Cortex of kidney (tissue), 1 donor: Measurements from ENCODE around the gene CDH24.

Source experiments
- DNase-seq: peaks from one replicate; lab custom pipeline; 2025; lab: John Stamatoyannopoulos, UW

The CDH24 gene

DNA sequence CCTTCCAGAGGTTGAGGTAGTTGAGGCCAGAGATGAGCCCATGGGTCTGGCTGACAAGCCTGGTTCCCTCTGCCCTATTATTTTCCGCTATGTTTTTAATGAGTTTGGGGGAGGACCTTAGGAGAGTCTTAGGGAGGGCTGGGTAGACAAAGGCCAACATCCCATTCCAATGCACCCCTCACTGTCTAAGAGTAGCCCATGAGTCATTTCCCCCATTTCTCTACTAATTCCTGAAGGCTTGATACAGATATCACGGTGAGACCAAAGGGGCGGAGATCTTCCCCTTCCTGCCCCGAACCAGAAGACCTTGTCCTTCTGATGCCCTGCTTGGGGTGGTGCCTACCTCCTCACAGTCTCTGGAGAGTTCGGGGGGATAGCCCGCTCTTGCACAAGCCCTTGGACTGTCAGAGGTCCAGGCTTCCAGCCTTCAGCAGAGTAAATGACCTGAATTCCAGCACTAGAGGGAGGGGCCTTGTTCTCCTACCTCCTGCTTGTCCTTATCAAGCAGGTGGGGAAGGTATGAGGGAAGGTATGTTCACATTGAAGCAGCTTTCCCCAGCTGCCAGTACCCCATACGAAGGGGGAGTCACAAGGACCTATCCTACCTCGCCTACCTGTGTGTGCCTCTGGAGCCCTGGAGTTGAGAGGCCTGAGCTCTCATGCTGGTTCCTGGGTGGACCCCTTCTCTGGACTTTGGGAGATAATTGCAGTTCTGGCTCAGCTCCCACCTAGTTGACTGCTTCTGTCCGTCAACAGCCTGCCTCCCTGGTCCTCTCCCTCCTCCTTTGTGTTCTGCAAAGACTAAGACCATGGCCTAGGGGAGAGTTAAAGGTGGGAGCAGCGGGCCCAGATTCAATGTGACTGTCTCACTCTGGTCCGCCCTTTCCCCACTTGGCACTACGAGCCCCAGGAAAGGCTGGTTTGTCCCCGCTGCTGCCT, 11.6 kb downstream of the CDH24 start:
- DNase-seq: no peak

- no peak for DNase-seq
Observed at GRCh38 chr14:23044840-23045239, 12.5 kb downstream of the CDH24 start.

DNA sequence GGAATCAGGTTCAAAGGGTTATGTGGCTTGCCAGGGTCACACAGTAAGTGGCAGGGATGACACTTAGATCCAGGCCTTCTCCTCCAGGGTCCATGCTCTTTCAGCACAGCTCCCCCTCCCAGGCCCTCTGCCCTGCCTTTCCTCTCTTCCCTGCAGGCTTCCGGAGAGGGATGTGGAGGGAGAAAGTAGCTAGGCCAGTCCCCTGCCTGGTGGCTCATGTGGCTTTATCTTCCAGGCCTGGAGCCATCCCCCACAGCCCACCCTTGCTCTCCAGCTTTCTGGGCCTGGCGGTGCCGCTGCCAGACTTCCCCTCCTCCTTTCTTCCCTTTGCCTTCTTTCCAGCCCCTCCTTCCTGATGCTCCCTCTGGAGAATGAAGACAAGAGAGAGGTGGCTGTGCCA, 13.6 kb downstream of the CDH24 start:
- DNase-seq: no peak

DNA sequence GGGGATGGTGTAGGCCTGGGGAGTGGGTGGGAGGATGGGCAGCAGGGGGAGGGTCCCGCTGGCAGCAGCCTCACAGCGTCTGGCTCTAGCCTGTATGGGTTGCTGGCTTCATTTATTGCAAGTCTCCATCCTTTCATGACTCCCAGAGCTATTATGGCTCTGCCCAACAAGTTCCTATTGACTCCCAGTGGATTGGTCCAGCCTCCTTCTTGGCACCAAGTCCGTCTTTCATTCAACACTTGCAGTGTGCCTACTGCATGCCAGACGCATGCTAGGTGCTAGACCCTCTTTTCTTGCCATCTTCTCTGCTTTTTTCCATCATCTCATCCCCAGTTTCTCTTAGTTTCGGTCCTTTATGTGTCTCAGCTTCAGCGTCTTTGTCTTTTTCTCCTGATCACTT, 14.2 kb downstream of the CDH24 start:
- no peak for DNase-seq

GRCh38 chr14:23042162-23042965, 15.0 kb downstream of the CDH24 start, which contains the start of gene PSMB11:
PSMB11 (plus strand) TSS chr14:23042212; CDS start chr14:23042226, 14 bp downstream.
- DNase-seq: no peak

DNA sequence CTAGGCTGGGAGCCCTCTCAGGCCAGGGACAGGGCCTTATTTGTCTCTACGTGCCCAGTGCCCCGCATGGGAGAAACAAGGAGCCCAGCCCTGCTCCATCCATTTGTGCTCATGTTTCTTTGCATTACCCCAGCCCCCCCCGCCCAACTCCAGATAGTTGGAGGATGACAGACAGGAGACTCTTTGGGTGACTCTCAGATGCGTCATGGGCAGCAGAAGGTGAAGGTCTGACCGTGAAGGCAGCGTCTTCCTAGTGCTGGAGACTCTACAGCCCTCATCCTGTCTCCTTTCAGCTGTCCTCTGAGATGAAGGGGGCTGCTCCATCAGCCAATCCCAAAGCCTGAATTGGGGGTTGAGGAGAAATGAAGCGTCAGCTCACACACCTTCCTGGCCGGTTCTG, 15.6 kb downstream of the CDH24 start:
- no peak for DNase-seq

- no peak for DNase-seq
Observed at GRCh38 chr14:23040100-23040499, 17.2 kb downstream of the CDH24 start.

GRCh38 chr14:23035303-23036144, 21.8 kb downstream of the CDH24 start:
- no peak for DNase-seq

DNA sequence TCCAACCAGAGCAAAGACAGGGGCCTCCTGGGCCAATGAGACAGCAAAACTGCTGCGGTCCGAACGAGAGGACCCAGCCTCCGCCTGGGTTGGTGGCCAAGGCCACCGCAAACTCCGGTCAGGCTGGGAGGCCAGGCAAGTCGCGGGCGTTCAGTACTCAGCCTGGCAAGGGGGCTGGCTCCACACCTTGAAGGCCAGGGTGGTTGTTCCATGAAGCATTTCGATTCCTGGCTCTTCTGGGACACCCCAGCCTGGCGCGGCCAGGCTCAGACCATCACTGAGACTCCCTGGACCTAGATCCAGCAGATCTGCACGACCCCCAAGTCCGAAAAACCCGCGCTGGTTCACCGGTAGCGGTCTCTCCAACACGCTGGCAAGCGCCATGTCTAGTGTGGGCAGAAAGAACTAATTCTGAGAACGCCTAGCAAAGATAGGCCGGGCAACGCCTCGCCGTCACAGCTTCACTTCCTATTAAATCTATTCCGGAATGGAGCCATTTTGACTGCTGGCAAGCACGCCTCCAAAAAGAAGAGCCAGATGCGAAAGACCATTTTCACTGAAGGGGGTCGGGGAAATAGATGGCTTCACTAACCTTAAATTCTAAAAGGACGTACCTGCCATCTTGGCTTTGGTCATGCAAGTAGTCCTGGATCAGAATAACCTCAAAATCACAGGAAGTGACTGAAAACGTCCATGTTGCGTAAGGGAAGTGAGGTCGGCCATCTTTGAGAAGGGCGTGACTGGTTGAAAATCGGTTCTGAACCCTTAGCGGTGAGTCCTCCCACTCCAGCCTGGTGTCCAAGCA, 22.6 kb downstream of the CDH24 start, which contains the start of gene PSMB5:
Gene PSMB5, minus strand, starts transcription at position 403 of the 805 bp plus-strand sequence. Its CDS starts 19 bp downstream, at position 384.
- DNase-seq: no peak

GRCh38 chr14:23033801-23034497, 23.4 kb downstream of the CDH24 start:
- no peak for DNase-seq

GRCh38 chr14:23033251-23033727, 24.0 kb downstream of the CDH24 start:
- DNase-seq: no peak

DNA sequence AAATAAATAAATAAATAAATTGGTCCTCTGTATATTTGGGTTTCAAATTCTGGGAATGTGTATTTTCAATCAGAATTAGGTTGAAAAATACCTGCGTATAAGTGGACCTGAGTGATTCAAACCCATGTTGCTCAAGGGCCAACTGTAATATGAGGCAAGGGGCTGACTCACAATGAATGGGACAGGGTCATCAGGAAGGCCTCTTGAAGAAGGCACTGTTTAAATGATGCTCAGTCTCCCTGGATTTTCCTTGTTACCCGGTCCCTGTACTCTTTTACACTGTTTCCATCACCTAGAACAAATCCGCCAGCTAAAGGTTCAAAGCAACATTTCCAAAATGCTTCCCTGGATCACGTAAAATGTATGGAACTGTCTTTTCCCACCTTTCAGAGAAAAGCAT, 26.4 kb downstream of the CDH24 start:
- no peak for DNase-seq

DNA sequence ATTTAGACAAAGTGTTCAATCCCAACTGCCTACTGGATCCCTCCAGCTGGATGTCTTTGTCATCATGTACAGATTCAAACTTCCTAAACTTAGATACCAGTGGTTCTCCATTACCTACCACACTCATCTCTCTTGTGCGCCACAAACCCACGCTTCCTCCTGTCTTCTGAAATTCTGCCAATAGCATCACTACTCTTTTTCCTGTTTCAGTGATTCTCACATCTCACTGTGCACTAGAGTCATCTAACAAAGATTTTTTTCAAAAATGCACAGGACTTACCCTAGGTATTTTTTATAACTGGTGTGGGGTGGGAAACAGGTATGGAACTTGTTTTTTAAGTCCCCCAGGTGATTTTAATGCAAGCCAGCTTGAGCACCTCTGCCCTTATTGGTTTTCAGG, 28.5 kb downstream of the CDH24 start:
- DNase-seq: no peak

DNA sequence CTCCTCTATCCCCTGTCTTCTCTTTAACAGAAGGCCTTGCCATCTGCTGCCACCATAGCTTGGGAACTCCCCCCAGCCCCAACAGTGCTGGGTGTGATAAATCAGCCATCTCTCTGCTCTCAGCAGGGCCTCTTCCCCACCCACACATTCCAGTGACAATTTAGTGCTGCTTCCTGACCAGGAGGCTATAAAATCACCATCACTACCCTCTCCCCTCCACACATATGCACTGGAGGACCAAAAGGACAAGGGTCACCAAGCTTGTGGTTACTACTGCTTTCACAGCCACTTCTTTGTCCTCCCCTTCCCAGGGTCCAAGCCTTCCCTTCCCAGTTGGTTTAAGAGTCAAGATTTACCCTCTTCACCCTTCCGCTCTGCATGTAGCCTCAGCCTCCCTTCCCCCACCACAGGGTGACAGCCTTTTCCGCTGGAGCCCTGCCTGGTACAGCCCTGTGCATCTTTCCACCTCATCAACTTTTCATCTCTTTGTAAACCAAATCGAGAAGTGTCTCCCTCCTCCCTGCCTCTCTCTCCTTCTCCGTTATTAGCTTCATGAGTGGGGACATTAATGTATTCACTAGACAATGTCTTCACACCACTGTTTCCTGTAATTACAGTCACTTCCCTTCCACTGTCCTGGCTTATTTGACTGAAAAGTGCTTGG, 32.0 kb downstream of the CDH24 start:
- no peak for DNase-seq

DNA sequence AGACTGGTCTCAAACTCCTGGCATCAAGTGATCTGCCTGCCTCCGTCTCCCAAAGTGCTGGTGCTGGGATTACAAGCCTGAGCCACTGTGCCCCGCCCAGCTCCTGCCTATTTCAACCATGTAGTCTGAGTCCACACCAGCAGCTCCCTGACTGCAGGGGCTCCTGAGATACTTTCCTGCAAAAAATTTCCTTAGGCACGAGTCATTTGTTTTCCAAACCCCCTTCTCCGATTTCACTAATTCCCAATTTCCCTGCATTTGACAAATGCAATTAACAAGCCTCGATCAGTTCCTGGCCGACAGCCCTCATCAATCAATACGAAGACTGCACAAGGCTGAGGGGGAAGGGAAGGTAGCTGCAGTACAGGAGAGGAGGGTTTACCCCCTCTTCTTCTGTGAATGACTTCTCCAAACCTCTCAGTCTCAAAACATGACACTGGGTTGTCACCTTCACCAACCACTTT, 32.7 kb downstream of the CDH24 start:
- no peak for DNase-seq

DNA sequence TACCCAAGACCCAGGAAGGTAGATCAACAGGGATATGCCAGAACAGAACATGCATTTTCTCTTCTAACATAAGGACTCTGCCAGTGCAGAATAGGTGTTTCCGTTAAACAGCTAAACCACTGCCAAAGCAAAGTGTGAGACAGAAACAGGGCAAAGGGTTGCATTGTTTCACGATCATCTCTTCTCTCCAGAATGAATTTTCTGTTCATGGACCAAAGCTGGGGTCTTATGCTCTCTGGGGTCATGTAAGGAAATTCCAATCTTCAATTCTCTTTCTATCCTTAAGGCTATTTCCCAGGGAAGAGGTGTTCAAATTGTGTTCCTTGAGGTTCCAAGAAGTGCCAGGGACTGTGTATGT, 33.5 kb downstream of the CDH24 start:
- DNase-seq: no peak

DNA sequence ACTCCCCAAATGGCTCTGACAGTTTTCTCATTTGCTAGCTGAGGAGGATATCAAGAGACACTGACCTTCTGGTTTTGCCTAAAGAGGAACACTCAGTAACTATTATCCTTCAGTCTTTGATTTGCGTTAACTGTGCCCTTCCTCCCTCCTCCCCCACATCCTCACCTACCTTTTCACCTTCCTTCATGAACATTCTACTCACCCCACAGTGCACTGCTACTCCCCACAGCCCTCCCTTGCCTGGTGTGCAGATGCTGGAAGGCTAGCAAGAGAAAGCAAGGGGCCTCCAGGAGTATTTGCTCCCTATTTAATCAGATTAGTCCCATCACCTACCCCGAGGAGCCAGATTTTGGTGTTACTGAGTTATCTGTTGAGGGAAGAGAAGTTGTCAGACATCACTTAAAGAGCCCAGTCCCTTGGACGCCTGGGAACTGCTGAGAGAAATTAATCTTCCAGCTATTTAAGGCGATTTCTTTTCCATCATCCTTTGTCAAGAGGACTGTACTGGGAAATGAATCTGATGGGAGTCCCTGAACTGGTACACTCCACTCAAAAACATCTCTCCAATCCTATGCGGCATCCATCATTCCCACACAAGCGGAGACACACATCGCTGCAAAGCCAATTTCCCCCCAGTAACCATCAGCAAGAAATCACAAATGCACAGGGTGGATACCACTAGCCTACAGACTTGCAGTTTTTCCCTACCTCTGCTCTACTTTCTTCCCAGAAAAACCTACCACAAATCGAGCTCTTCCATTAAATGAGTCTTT, 34.1 kb downstream of the CDH24 start:
- DNase-seq: no peak

- DNase-seq: no peak
Observed at GRCh38 chr14:23021889-23022442, 35.4 kb downstream of the CDH24 start.

DNA sequence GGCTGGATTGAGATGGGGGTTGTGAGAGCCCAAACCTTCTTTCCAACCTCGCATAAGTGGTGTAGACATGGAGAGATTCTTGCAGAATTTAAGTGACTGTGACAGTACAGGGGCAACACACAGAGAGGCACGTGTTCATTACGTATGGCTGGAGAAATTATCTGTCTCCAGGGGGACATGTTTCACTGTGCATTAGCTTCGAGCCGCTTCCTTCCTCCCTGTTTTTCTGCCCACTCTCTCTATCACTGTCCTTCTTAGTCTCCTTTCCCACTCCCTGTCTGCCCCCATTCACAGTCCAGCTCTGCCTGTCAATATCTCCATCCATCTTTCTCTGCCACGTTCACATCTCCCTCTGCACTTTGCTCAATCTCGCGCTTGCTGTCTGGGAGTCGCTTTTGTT, 35.9 kb downstream of the CDH24 start:
- no peak for DNase-seq
